Tibial nerve (tissue), 4 donors: Measurements from ENCODE around the gene TMEM234.

Source experiments
- EP300 ChIP-seq, 2 donors: sonication (generic); formaldehyde crosslinking; IDR thresholded peaks; one replicate each; pipeline ENCODE4 v1.6.1; 2017; ENCODE audit warnings: antibody characterized with exemption in 2 of 2, mild to moderate bottlenecking in 1 of 2
- POLR2A ChIP-seq, 2 donors: fragments of 450-650 bp; IDR thresholded peaks; one replicate each; pipeline ENCODE4 v1.6.1; 2017; ENCODE audit warnings: antibody characterized with exemption in 2 of 2, mild to moderate bottlenecking in 2 of 2, moderate library complexity in 2 of 2
- TF ChIP-seq, protein P1 (sequence below), 5 experiments: fragments of 200-600 bp in 3 of 5; fragments of 450-650 bp in 2 of 5; sonication (generic) in 3 of 5; IDR thresholded peaks; one replicate each; pipeline ENCODE4 v1.5.1; 2016 to 2019; ENCODE audit warnings: antibody characterized with exemption in 5 of 5, mild to moderate bottlenecking in 3 of 5, moderate library complexity in 2 of 5

DNA sequence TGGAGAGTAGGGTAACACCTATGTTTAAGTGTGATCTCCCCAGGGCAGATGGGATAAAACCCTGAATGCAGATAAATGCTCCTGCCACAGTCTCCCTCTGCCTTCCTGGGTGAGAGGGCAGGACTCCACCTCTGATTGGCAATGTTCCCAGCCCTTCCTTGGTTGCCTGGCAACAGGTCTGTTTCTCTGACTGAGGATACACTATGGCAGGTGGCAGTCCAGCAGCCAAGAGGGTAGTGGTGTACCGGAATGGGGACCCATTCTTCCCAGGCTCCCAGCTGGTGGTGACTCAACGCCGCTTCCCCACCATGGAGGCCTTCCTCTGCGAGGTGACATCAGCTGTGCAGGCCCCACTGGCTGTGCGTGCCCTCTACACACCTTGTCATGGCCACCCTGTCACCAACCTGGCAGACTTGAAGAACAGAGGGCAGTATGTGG lies 13.2 kb downstream of the TMEM234 start, which contains the start of gene DCDC2B:
- TF ChIP-seq, protein P1, sequence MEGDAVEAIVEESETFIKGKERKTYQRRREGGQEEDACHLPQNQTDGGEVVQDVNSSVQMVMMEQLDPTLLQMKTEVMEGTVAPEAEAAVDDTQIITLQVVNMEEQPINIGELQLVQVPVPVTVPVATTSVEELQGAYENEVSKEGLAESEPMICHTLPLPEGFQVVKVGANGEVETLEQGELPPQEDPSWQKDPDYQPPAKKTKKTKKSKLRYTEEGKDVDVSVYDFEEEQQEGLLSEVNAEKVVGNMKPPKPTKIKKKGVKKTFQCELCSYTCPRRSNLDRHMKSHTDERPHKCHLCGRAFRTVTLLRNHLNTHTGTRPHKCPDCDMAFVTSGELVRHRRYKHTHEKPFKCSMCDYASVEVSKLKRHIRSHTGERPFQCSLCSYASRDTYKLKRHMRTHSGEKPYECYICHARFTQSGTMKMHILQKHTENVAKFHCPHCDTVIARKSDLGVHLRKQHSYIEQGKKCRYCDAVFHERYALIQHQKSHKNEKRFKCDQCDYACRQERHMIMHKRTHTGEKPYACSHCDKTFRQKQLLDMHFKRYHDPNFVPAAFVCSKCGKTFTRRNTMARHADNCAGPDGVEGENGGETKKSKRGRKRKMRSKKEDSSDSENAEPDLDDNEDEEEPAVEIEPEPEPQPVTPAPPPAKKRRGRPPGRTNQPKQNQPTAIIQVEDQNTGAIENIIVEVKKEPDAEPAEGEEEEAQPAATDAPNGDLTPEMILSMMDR (IDR thresholded peaks at IDR 0.05) = no peak
- TF ChIP-seq POLR2A (IDR thresholded peaks at IDR 0.05) = no peak
- no peak for TF ChIP-seq EP300 (IDR thresholded peaks at IDR 0.05)
